ENCODE data around the gene TUBGCP6. TPM values are rescaled to one million over a fixed set of nuclear protein-coding genes. Genes with fewer than 3 reads are reported as not detected.

The TUBGCP6 gene
- total and polyA plus RNA-seq, 2 experiments from 2014 or later = 26.2 to 31.5 TPM

- Histone ChIP-seq H3K27me3 (no peaks in the 10 kb centered on the region), H3K9me2 (replicated peaks; ENCODE audit: insufficient read depth) (no peaks in the 10 kb centered on the region), H3K36me3 (replicated peaks; ENCODE audit: insufficient read depth, low read depth) (no peaks in the 10 kb centered on the region), H3K4me1 (ENCODE audit: insufficient read depth) (no peaks in the 10 kb centered on the region), H3K27ac (no peak overlapping the region), H3K4me2 (no peak overlapping the region), H3K4me3 (no peak overlapping the region), H4K20me1 (ENCODE audit: insufficient read depth, poor library complexity, severe bottlenecking) (no peaks in the 10 kb centered on the region), H3K9me3 (ENCODE audit: low read depth) (no peaks in the 10 kb centered on the region), H3K79me2 (no peaks in the 10 kb centered on the region), H2AFZ (no peak overlapping the region)
- TF ChIP-seq EZH2phosphoT487 (IDR thresholded peaks at IDR 0.05; ENCODE audit: low read depth, severe bottlenecking, unreplicated experiment) (no peak), EZH2 (IDR thresholded peaks at IDR 0.05; ENCODE audit: borderline replicate concordance) (no peak)
- TF ChIP-seq, protein P1, sequence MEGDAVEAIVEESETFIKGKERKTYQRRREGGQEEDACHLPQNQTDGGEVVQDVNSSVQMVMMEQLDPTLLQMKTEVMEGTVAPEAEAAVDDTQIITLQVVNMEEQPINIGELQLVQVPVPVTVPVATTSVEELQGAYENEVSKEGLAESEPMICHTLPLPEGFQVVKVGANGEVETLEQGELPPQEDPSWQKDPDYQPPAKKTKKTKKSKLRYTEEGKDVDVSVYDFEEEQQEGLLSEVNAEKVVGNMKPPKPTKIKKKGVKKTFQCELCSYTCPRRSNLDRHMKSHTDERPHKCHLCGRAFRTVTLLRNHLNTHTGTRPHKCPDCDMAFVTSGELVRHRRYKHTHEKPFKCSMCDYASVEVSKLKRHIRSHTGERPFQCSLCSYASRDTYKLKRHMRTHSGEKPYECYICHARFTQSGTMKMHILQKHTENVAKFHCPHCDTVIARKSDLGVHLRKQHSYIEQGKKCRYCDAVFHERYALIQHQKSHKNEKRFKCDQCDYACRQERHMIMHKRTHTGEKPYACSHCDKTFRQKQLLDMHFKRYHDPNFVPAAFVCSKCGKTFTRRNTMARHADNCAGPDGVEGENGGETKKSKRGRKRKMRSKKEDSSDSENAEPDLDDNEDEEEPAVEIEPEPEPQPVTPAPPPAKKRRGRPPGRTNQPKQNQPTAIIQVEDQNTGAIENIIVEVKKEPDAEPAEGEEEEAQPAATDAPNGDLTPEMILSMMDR (IDR thresholded peaks at IDR 0.05; ENCODE audit: poor library complexity) = no peak
- WGBS (ENCODE audit: low lambda C conversion rate, missing lambda C conversion rate) = 90% methylated on average over 11 of the region's 12 CpGs
- DNase-seq (ENCODE audit: low spot score) = no peak
Measured at GRCh38 chr22:50256258-50256862, 11.5 kb upstream of the TUBGCP6 start.

GRCh38 chr22:50255607-50256006 is 10.8 kb upstream of the TUBGCP6 start:
- no peaks in the 10 kb centered on the region for H3K27me3 ChIP-seq
- peaks cover 2% of the 10 kb centered on the region for H3K4me1 ChIP-seq (ENCODE audit: insufficient read depth)
- DNase-seq (ENCODE audit: low spot score) = no peak
- no peaks in the 10 kb centered on the region for H3K9me2 ChIP-seq (replicated peaks; ENCODE audit: insufficient read depth)
- H3K36me3 ChIP-seq (replicated peaks; ENCODE audit: insufficient read depth, low read depth) = no peaks in the 10 kb centered on the region
- no peak overlapping the region for H3K4me2 ChIP-seq
- no peaks in the 10 kb centered on the region for H3K79me2 ChIP-seq
- no peak overlapping the region for H2AFZ ChIP-seq
- H3K4me3 ChIP-seq = no peak overlapping the region
- TF ChIP-seq EZH2 (IDR thresholded peaks at IDR 0.05; ENCODE audit: borderline replicate concordance) = no peak
- no peak for TF ChIP-seq EZH2phosphoT487 (IDR thresholded peaks at IDR 0.05; ENCODE audit: low read depth, severe bottlenecking, unreplicated experiment)
- TF ChIP-seq, protein P1 (IDR thresholded peaks at IDR 0.05; ENCODE audit: poor library complexity) = no peak
- no peaks in the 10 kb centered on the region for H3K9me3 ChIP-seq (ENCODE audit: low read depth)
- H3K27ac ChIP-seq = no peak overlapping the region
- no peaks in the 10 kb centered on the region for H4K20me1 ChIP-seq (ENCODE audit: insufficient read depth, poor library complexity, severe bottlenecking)
- 94% methylated on average over 15 of the region's 17 CpGs for WGBS (ENCODE audit: low lambda C conversion rate, missing lambda C conversion rate)

- H3K4me3 ChIP-seq = no peak overlapping the region
- H3K36me3 ChIP-seq (replicated peaks; ENCODE audit: insufficient read depth, low read depth) = no peaks in the 10 kb centered on the region
- 96% methylated on average over 19 of the region's 19 CpGs for whole genome bisulfite sequencing (ENCODE audit: low lambda C conversion rate, missing lambda C conversion rate)
- no peak overlapping the region for H2AFZ ChIP-seq
- H3K27me3 ChIP-seq = no peaks in the 10 kb centered on the region
- no peak for DNase-seq (ENCODE audit: low spot score)
- no peaks in the 10 kb centered on the region for H3K9me3 ChIP-seq (ENCODE audit: low read depth)
- no peaks in the 10 kb centered on the region for H3K9me2 ChIP-seq (replicated peaks; ENCODE audit: insufficient read depth)
- TF ChIP-seq, protein P1 (IDR thresholded peaks at IDR 0.05; ENCODE audit: poor library complexity) = no peak
- peaks cover 1% of the 10 kb centered on the region for H3K79me2 ChIP-seq
- H3K4me2 ChIP-seq = no peak overlapping the region
- no peak overlapping the region for H3K27ac ChIP-seq
- no peaks in the 10 kb centered on the region for H4K20me1 ChIP-seq (ENCODE audit: insufficient read depth, poor library complexity, severe bottlenecking)
- H3K4me1 ChIP-seq (ENCODE audit: insufficient read depth) = peaks cover 7% of the 10 kb centered on the region
Measured at GRCh38 chr22:50255099-50255498, 10.3 kb upstream of the TUBGCP6 start.

GRCh38 chr22:50253941-50254340 is 9.1 kb upstream of the TUBGCP6 start:
- no peaks in the 10 kb centered on the region for H3K9me2 ChIP-seq (replicated peaks; ENCODE audit: insufficient read depth)
- H2AFZ ChIP-seq = no peak overlapping the region
- 90% methylated on average over 8 of the region's 8 CpGs for WGBS (ENCODE audit: low lambda C conversion rate, missing lambda C conversion rate)
- H3K4me2 ChIP-seq = no peak overlapping the region
- no peaks in the 10 kb centered on the region for H3K9me3 ChIP-seq (ENCODE audit: low read depth)
- no peak overlapping the region for H3K4me3 ChIP-seq
- DNase-seq (ENCODE audit: low spot score) = no peak
- H3K27me3 ChIP-seq = no peaks in the 10 kb centered on the region
- TF ChIP-seq, protein P1 (IDR thresholded peaks at IDR 0.05; ENCODE audit: poor library complexity) = no peak
- H4K20me1 ChIP-seq (ENCODE audit: insufficient read depth, poor library complexity, severe bottlenecking) = no peaks in the 10 kb centered on the region
- H3K27ac ChIP-seq = no peak overlapping the region
- H3K4me1 ChIP-seq (ENCODE audit: insufficient read depth) = peaks cover 13% of the 10 kb centered on the region
- H3K36me3 ChIP-seq (replicated peaks; ENCODE audit: insufficient read depth, low read depth) = no peaks in the 10 kb centered on the region
- H3K79me2 ChIP-seq = peaks cover 10% of the 10 kb centered on the region

All from hepatocyte (in vitro differentiated cells).